ENCODE measurements around the gene DOK7. TPM values are rescaled to one million over a fixed set of nuclear protein-coding genes. Genes with fewer than 3 reads are reported as not detected.
A peak's percentile ranks its signal among the peaks of the same experiment; 100 is the strongest.

Gene DOK7
- total RNA-seq, 1 donor from 2014 or later = 4.8 TPM

- TF ChIP-seq CTCF (IDR thresholded peaks at IDR 0.05; ENCODE audit: unreplicated experiment) = no peak
- Mint-ChIP-seq H3K27ac (no peak overlapping the region), H3K9me3 (no peaks in the 10 kb centered on the region), H3K36me3 (peaks cover 24% of the 10 kb centered on the region), H3K4me3 (no peak overlapping the region), H3K4me1 (no peaks in the 10 kb centered on the region), H3K27me3 (ENCODE audit: low read depth) (no peaks in the 10 kb centered on the region)
- no peak for DNase-seq (ENCODE audit: low spot score in 2 of 2, unreplicated experiment in 2 of 2)
These were observed 46.8 kb upstream of the DOK7 start for GRCh38 chr4:3416270-3416669.

- no peak for TF ChIP-seq CTCF (IDR thresholded peaks at IDR 0.05; ENCODE audit: unreplicated experiment)
- Mint-ChIP-seq H3K27ac (no peak overlapping the region), H3K36me3 (peaks cover 24% of the 10 kb centered on the region), H3K4me1 (no peaks in the 10 kb centered on the region), H3K9me3 (no peaks in the 10 kb centered on the region), H3K4me3 (no peak overlapping the region), H3K27me3 (ENCODE audit: low read depth) (no peaks in the 10 kb centered on the region)
- no peak for DNase-seq (ENCODE audit: low spot score in 2 of 2, unreplicated experiment in 2 of 2)
These were observed 46.3 kb upstream of the DOK7 start for GRCh38 chr4:3416821-3417221.

GRCh38 chr4:3417448-3417847, 45.7 kb upstream of the DOK7 start:
- H3K36me3 Mint-ChIP-seq = peaks cover 24% of the 10 kb centered on the region
- TF ChIP-seq CTCF (IDR thresholded peaks at IDR 0.05; ENCODE audit: unreplicated experiment) = no peak
- H3K27ac Mint-ChIP-seq = no peak overlapping the region
- H3K4me1 Mint-ChIP-seq = no peaks in the 10 kb centered on the region
- H3K9me3 Mint-ChIP-seq = no peaks in the 10 kb centered on the region
- H3K27me3 Mint-ChIP-seq (ENCODE audit: low read depth) = no peaks in the 10 kb centered on the region
- no peak for DNase-seq (ENCODE audit: low spot score in 2 of 2, unreplicated experiment in 2 of 2)
- no peak overlapping the region for H3K4me3 Mint-ChIP-seq

GRCh38 chr4:3418029-3418762, 44.9 kb upstream of the DOK7 start:
- no peak for DNase-seq (ENCODE audit: low spot score in 2 of 2, unreplicated experiment in 2 of 2)

GRCh38 chr4:3419836-3420605, 43.1 kb upstream of the DOK7 start:
- peak in 1 of 2 experiments; percentile 6 for DNase-seq (ENCODE audit: low spot score in 2 of 2, unreplicated experiment in 2 of 2)
- H3K4me1 Mint-ChIP-seq = no peaks in the 10 kb centered on the region
- TF ChIP-seq CTCF (IDR thresholded peaks at IDR 0.05; ENCODE audit: unreplicated experiment) = no peak
- no peaks in the 10 kb centered on the region for H3K27me3 Mint-ChIP-seq (ENCODE audit: low read depth)
- H3K9me3 Mint-ChIP-seq = no peaks in the 10 kb centered on the region
- no peak overlapping the region for H3K4me3 Mint-ChIP-seq
- H3K27ac Mint-ChIP-seq = no peak overlapping the region
- peaks cover 25% of the 10 kb centered on the region for H3K36me3 Mint-ChIP-seq

More at GRCh38 chr4:3418029-3418762, 44.9 kb upstream of the DOK7 start:
- H3K36me3 Mint-ChIP-seq = peaks cover 26% of the 10 kb centered on the region
- H3K4me3 Mint-ChIP-seq = no peak overlapping the region
- TF ChIP-seq CTCF (IDR thresholded peaks at IDR 0.05; ENCODE audit: unreplicated experiment) = no peak
- peak overlapping the region; percentile 30 for H3K27ac Mint-ChIP-seq
- no peaks in the 10 kb centered on the region for H3K4me1 Mint-ChIP-seq
- H3K9me3 Mint-ChIP-seq = no peaks in the 10 kb centered on the region
- no peaks in the 10 kb centered on the region for H3K27me3 Mint-ChIP-seq (ENCODE audit: low read depth)

Data from mesothelial cell of epicardium (in vitro differentiated cells).